KOPT-K1 (cell line): ENCODE results near the gene PON1.

Experiments
- H3K27ac ChIP-seq: fragments of 200-600 bp; sonication (generic); 2 replicates; pipeline ENCODE4 v1.5.1; 2016; ENCODE audit warnings: antibody characterized with exemption, mild to moderate bottlenecking, low read depth, low read length; ENCODE audit not compliant: poor library complexity, severe bottlenecking
- H3K36me3 ChIP-seq: fragments of 200-600 bp; sonication (generic); 2 replicates; pipeline ENCODE4 v1.5.1; 2017; ENCODE audit warnings: antibody characterized with exemption, mild to moderate bottlenecking, low read length, moderate library complexity; ENCODE audit not compliant: insufficient read depth
- H3K9me3 ChIP-seq: fragments of 200-600 bp; sonication (generic); 2 replicates; pipeline ENCODE4 v1.5.1; 2017; ENCODE audit warnings: antibody characterized with exemption, low read length, mild to moderate bottlenecking; ENCODE audit not compliant: insufficient read depth, poor library complexity, severe bottlenecking

Gene PON1

DNA sequence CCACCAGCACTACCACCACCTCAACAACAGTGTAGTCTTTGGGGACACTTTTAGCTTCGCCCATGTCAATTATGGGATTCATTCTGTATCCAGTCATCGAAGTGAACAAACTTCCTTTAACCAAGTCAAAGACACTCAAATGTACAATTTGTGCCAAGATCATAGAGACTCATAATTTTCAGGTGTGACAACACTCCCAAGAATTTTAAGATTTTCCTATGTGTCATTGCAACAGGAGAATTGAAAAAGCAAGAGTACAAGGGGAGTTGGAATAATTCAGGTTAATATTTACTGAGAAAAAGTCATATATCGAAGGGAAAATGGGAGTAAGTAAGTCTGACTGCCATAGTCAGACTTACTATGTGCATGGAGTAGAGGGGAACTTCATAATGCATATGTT lies 26.2 kb downstream of the PON1 start:
- no peak overlapping the region for H3K27ac ChIP-seq
- no peaks in the 10 kb centered on the region for H3K9me3 ChIP-seq

DNA sequence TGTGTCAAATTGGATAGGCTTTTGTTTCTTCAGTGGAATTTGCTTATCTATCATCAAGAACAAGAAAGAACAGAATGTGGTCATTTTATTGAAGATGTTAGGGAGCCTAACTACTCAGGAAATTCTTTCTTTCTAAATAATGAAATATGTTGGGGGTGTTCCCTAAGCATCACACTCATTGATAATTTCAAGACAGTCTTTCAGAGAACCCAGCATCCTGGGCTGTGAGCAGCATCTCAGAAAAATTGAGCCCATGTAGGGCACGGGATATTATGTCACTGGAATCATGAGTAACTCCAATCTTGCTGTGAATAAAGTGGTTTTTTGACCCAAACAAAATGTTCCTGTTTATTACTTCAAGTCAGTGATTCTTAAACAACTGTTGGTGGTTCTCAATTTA lies 27.3 kb downstream of the PON1 start:
- H3K36me3 ChIP-seq = no peaks in the 10 kb centered on the region
- H3K9me3 ChIP-seq = no peaks in the 10 kb centered on the region
- H3K27ac ChIP-seq = no peak overlapping the region

More for the DNA sequence above, 26.2 kb downstream of the PON1 start:
- H3K36me3 ChIP-seq = no peaks in the 10 kb centered on the region

DNA sequence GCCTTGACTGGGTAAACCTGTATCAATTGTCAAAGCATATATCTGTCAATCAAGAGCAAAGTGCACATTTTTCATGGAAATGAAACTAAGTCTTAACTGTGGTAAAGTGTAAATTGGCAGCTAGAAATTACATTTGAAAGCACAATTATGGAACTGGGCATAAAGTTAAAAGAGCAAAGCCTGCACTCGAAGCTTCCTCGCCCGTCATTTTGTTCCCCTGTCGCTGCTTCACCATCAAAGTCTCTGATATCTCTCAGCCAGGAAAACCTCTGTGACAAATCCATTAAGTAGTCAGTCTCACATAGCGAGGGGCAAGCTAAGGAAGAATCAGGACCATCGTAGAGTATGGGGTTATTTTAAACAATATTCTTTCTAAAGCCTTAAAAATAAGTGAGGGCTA lies 27.9 kb downstream of the PON1 start:
- no peak overlapping the region for H3K27ac ChIP-seq
- H3K9me3 ChIP-seq = no peaks in the 10 kb centered on the region
- no peaks in the 10 kb centered on the region for H3K36me3 ChIP-seq

- Histone ChIP-seq H3K36me3 (no peaks in the 10 kb centered on the region), H3K9me3 (no peaks in the 10 kb centered on the region), H3K27ac (no peak overlapping the region)
Measured at GRCh38 chr7:95295397-95295796, 28.9 kb downstream of the PON1 start.

- Histone ChIP-seq H3K9me3 (no peaks in the 10 kb centered on the region), H3K36me3 (no peaks in the 10 kb centered on the region), H3K27ac (no peak overlapping the region)
Measured at GRCh38 chr7:95290166-95290830, 34.0 kb downstream of the PON1 start.

DNA sequence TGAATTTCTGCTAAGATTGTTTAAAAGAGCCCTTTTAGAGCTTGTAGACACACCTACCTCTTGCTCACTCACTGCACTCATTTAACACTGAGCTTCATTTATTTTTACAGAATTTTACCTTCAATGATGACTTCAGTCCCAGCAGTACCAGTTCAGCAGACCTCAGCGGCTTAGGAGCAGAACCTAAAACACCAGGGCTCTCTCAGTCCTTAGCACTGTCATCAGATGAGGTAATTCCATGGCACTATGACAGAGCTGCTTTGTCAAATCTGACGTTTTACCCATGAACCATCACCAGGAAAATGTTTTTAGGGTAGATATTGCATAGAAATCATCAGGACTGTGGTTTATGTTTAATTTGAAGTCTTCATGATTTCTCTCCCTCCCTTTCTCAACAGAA lies 38.2 kb downstream of the PON1 start:
- no peaks in the 10 kb centered on the region for H3K9me3 ChIP-seq
- H3K36me3 ChIP-seq = no peaks in the 10 kb centered on the region
- no peak overlapping the region for H3K27ac ChIP-seq

DNA sequence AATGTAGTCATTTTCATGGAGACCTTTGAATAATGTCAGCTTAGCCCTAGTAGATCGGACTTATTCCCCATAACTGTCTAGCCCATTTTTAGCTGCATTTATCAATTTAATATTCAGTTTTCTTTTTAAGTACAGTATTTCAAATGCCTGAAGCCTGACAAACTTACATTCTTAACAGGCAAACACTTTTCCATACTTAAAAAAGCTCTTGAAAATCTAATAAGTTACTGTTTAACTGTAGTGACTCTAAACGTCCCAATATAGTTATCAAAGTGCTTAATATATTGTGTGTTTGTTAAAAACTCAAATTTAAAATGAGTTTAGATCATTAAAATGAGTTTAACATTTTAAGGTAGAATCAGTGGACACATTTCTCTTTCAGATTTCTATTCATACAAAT lies 44.9 kb downstream of the PON1 start:
- no peaks in the 10 kb centered on the region for H3K36me3 ChIP-seq
- no peaks in the 10 kb centered on the region for H3K9me3 ChIP-seq
- no peak overlapping the region for H3K27ac ChIP-seq

DNA sequence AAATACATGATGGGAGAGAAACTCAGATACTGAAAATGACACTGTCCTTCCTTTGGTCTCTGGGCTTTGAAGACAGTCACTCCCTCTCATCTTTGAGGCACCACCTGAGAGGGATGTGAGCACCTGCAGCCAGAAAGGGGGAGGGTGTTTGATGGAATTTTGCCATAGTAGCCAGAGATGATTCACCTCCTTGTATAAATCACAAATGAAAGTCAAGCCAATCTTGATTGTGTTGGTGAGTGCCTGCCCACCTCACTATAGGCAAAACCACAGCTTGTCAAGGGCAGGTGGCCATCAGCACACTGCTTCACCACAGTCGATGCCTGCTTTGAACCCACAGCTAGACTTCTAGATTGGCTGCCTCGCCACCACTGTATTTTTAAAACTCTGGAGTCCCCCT lies 48.2 kb downstream of the PON1 start:
- H3K9me3 ChIP-seq = no peaks in the 10 kb centered on the region
- H3K27ac ChIP-seq = no peak overlapping the region
- H3K36me3 ChIP-seq = no peaks in the 10 kb centered on the region

GRCh38 chr7:95269640-95270039 lies 54.7 kb downstream of the PON1 start:
- Histone ChIP-seq H3K36me3 (no peaks in the 10 kb centered on the region), H3K9me3 (no peaks in the 10 kb centered on the region), H3K27ac (no peak overlapping the region)

- no peaks in the 10 kb centered on the region for H3K36me3 ChIP-seq
- no peak overlapping the region for H3K27ac ChIP-seq
- H3K9me3 ChIP-seq = no peaks in the 10 kb centered on the region
Measured at GRCh38 chr7:95267754-95268153, 56.6 kb downstream of the PON1 start.

- Histone ChIP-seq H3K36me3 (no peaks in the 10 kb centered on the region), H3K27ac (no peak overlapping the region), H3K9me3 (no peaks in the 10 kb centered on the region)
Measured at GRCh38 chr7:95265634-95266033, 58.7 kb downstream of the PON1 start.

- H3K9me3 ChIP-seq = no peaks in the 10 kb centered on the region
- no peaks in the 10 kb centered on the region for H3K36me3 ChIP-seq
- no peak overlapping the region for H3K27ac ChIP-seq
Measured at GRCh38 chr7:95264363-95264891, 59.9 kb downstream of the PON1 start.

- Histone ChIP-seq H3K36me3 (no peaks in the 10 kb centered on the region), H3K9me3 (no peaks in the 10 kb centered on the region), H3K27ac (no peak overlapping the region)
Measured at GRCh38 chr7:95263785-95264362, 60.5 kb downstream of the PON1 start.

DNA sequence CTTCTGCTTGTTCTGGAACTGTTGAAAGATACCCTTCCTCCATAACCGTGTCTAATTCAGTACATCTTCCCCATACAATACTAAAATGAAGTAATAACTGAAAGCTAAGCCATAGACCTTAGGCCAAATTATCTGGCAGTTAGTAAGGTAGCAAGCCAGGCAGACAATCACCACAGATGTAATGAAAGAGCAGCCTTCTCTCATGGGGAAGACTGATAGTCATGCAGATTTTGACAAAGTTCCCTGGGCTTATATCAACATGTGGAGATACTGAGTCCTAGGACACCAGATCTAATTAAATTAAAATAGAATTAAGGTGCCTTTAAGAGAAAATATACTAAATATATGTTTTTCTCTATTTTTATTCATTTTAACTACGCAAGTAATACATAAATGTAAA lies 61.5 kb downstream of the PON1 start:
- H3K36me3 ChIP-seq = no peaks in the 10 kb centered on the region
- no peaks in the 10 kb centered on the region for H3K9me3 ChIP-seq
- no peak overlapping the region for H3K27ac ChIP-seq

DNA sequence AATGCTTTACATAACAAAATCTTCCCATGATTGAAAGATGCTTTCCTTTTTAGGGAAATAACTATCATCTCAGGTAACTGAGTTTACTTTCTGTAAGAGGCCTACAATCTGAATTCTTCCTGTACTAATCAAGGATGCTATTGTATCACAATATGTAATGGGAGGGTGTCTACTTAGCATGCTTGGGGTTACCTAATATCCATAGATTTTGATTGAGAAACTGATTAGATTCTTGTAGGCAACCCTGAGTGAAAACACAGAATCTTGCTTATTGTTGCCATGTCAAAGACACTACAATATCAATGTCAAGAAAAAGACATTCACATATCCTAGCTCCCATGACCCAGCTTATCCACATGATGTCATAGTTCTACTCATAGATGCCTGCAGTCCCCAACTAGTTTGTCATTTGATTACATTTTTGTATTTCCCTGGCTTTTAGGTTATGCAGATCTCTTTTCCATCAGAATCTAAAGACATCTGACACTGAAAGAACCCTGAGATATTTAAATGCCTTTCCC lies 62.4 kb downstream of the PON1 start:
- H3K36me3 ChIP-seq = no peaks in the 10 kb centered on the region
- no peaks in the 10 kb centered on the region for H3K9me3 ChIP-seq
- H3K27ac ChIP-seq = no peak overlapping the region

GRCh38 chr7:95255691-95256090 lies 68.6 kb downstream of the PON1 start:
- Histone ChIP-seq H3K27ac (no peak overlapping the region), H3K36me3 (no peaks in the 10 kb centered on the region), H3K9me3 (no peaks in the 10 kb centered on the region)
